ENCODE results near the gene SLC35F1. TPM values are rescaled to one million over a fixed set of nuclear protein-coding genes. Genes with fewer than 3 reads are reported as not detected.

SLC35F1 gene
- total RNA-seq, 1 experiment from 2014 or later = 4.3 TPM

GRCh38 chr6:117989086-117989485, 82.0 kb downstream of the SLC35F1 start:
- H4K91ac ChIP-seq (ENCODE audit: insufficient read length, low read depth, low read length) = no peak overlapping the region
- no peak overlapping the region for H3K9ac ChIP-seq (ENCODE audit: extremely low read depth, insufficient read length, low read length)
- H3T11ph ChIP-seq (ENCODE audit: low read length) = no peak overlapping the region
- H2AFZ ChIP-seq (ENCODE audit: low read length) = no peak overlapping the region
- no peak overlapping the region for H3K4ac ChIP-seq (ENCODE audit: low read depth, low read length)
- H4K5ac ChIP-seq (ENCODE audit: insufficient read length, low read depth, low read length) = no peak overlapping the region
- no peak overlapping the region for H2BK15ac ChIP-seq (ENCODE audit: low read depth, low read length)
- H2BK20ac ChIP-seq (ENCODE audit: low read depth, low read length, poor library complexity, severe bottlenecking) = no peak overlapping the region
- H3K27ac Mint-ChIP-seq = no peak overlapping the region
- H3K4me1 Mint-ChIP-seq = peaks cover 6 to 13% of the 10 kb centered on the region in 2 experiments; a peak in 3 of 4 replicates
- WGBS (ENCODE audit: extremely low coverage, insufficient read length, low lambda C conversion rate) = no CpG with 5 or more reads among the region's 3 CpGs
- H3K4me1 ChIP-seq (ENCODE audit: insufficient read depth, low read length) = no peaks in the 10 kb centered on the region
- DNase-seq = no peak
- H3K4me2 ChIP-seq (ENCODE audit: insufficient read depth, insufficient read length, low read length) = no peak overlapping the region
- H4K20me1 ChIP-seq (ENCODE audit: control insufficient read depth, insufficient read depth, insufficient read length) = no peaks in the 10 kb centered on the region
- TF ChIP-seq, protein P1, sequence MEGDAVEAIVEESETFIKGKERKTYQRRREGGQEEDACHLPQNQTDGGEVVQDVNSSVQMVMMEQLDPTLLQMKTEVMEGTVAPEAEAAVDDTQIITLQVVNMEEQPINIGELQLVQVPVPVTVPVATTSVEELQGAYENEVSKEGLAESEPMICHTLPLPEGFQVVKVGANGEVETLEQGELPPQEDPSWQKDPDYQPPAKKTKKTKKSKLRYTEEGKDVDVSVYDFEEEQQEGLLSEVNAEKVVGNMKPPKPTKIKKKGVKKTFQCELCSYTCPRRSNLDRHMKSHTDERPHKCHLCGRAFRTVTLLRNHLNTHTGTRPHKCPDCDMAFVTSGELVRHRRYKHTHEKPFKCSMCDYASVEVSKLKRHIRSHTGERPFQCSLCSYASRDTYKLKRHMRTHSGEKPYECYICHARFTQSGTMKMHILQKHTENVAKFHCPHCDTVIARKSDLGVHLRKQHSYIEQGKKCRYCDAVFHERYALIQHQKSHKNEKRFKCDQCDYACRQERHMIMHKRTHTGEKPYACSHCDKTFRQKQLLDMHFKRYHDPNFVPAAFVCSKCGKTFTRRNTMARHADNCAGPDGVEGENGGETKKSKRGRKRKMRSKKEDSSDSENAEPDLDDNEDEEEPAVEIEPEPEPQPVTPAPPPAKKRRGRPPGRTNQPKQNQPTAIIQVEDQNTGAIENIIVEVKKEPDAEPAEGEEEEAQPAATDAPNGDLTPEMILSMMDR (conservative IDR thresholded peaks at IDR 0.05) = no peak
- no peaks in the 10 kb centered on the region for H3K36me3 Mint-ChIP-seq (ENCODE audit: insufficient read depth in 1 of 3, low read depth in 3 of 3)
- H3K56ac ChIP-seq (ENCODE audit: insufficient read length, low read depth, low read length) = no peak overlapping the region
- no peaks in the 10 kb centered on the region for H3K23me2 ChIP-seq (ENCODE audit: insufficient read length, low read depth, low read length, poor library complexity, severe bottlenecking)
- no peak overlapping the region for H4K8ac ChIP-seq (replicated peaks; ENCODE audit: insufficient read length, low read depth, low read length)
- H3K4me3 Mint-ChIP-seq = no peak overlapping the region
- H3K9me3 Mint-ChIP-seq = no peaks in the 10 kb centered on the region; a peak in 1 of 5 replicates
- no peaks in the 10 kb centered on the region for H3K79me2 ChIP-seq (ENCODE audit: insufficient read depth, low read length)
- no peak overlapping the region for H2BK5ac ChIP-seq (ENCODE audit: insufficient read length, low read length)
- no peak overlapping the region for H2BK12ac ChIP-seq (ENCODE audit: insufficient read length, low read depth, low read length)
- no peak overlapping the region for H3K14ac ChIP-seq (ENCODE audit: insufficient read depth, low read length)
- H3K27me3 ChIP-seq (ENCODE audit: insufficient read depth, low read length) = no peaks in the 10 kb centered on the region
- no peak overlapping the region for H2AK5ac ChIP-seq (ENCODE audit: insufficient read length, low read length)
- no peaks in the 10 kb centered on the region for H3K9me3 ChIP-seq (ENCODE audit: control insufficient read depth, low read depth, low read length)
- H2BK120ac ChIP-seq (ENCODE audit: low read depth, low read length, poor library complexity, severe bottlenecking) = no peak overlapping the region
- H3K23ac ChIP-seq (ENCODE audit: insufficient read length, low read depth, low read length) = no peak overlapping the region
- H3K27ac ChIP-seq (ENCODE audit: insufficient read length, low read depth, low read length) = no peak overlapping the region
- no peaks in the 10 kb centered on the region for H3K27me3 Mint-ChIP-seq (ENCODE audit: low read depth)
- no peak overlapping the region for H3K18ac ChIP-seq (ENCODE audit: insufficient read length, low read depth, low read length)
- H3K79me1 ChIP-seq (ENCODE audit: insufficient read depth, low read depth, low read length, poor library complexity, severe bottlenecking) = no peaks in the 10 kb centered on the region
